ENCODE data around the gene LYPD6.
"Not testable (repeated sequence)": the region's sequence is repeated elsewhere in the genome, so short reads cannot be mapped to it uniquely, and the experiment has no call there.

LYPD6 gene

DNA sequence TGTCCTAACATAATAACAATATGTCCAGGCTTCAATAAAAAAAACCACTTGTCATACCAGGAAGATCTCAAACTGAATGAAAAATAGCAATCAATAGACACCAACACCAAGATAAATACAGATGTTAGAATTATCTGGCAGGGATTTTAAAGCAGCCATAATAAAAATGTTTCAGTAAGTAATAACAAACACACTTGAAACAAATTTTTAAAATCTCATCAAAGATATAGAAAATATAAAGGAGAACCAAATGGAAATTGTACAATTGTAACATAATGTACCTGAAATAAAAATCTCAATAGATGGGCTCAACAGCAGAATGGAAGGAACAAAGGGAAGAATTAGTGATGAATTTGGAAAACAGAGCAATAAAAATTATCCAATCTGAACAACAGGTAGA, 128.1 kb downstream of the LYPD6 start:
- DNase-seq, result no peak

DNA sequence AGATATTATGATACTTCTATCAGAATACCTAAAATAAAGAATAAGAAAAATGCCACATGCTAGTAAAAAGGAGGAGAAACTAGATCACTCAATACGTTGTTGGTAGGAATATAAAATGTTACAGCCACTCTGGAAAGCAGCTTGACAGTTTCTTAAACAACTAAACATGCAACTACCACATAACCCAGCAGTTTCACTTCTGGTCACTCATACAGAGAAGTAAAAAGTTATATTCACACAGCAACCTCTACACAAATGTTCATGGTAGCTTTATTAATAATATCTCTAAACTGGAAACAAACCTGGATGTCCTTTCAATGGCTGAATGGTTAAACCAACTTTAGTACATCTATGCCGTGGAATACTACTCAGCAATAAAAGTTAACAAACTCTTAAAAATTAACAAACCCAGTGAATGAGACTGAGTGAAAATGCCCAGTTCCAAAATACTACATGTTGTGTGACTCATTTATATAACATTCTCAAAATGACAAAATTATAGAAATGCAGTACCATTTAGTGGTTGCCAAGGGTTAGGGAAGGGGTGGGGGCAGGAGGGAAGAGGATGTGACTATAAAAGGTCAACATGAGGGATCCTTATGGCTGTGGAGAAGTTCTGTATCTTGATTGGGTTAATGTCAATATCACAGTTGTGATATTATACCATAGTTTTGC, 133.1 kb downstream of the LYPD6 start:
- no peak for DNase-seq

DNA sequence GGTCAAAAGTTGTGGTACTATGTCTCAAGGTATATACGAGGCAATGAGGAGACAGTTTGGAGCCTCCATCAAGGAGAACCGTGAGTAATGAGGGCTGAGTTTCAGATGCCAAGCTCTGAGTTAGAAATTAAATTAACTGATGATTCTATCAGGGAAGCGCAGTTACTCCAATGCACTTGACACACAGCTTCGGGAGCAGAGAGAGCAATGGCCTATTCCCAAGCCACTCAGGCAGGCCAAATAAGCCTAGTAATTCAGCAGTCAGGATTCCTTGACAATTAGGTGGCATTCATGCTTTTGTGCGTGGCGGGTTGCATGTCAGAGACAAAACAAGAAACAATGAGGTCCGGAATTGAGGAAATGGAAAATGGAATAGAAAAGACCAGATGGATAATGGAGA, 134.0 kb downstream of the LYPD6 start:
- DNase-seq, result no peak

DNA sequence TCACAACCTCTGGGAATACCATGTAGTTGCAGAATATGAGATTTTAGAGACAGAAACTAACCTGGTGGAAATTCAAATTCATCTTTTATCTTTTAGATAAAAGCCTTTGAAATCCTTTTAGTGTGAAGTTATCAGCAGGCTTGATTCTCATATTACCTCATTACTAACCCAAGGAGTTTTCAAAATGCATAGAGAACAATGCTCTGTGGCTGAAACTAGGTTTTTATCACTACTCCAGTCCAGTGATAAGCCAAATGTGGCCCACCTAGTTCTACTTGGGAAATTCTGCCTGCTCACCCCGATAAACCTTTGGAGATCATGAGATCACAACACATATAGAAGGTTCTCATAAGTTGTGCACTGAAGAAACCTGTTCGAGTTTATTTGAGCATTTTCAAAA, 135.5 kb downstream of the LYPD6 start:
- DNase-seq, result no peak

DNA sequence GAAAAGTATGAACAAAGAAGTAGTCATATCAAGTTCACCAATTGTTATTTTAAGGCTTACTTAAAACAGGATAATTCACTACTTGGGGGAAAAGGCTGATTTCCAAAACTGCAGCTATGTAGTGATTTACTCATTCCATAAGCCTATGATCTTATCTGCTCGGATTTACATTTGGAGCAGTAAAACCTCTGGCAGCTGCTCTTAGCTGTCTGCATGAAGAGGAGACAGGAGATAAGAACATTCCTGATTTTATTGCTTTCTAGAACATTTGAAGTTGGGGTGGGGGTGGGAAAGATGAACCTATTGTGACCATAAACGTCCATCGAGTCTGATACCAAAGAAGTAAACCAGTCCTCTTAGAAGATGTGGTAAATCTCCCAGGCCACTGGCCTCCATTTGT, 136.2 kb downstream of the LYPD6 start:
- no peak for DNase-seq

DNA sequence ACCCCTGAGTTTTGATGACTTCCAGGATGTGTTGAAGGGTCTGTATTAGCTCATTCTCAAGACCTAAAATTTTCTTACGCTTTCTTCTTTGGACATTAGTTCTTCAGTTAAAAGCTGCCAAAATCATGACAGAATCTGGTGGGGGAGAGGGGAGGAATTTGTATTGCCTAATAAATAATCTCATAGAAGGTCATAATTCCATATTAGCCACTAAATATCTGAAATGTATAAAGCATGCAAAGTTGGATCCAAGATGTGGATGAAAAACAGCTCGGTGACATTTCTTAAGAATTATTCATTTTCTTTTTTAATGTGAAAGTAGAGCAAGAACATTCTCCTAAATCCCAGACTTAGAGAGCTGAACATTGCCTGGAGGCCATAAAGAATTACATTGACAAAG, 137.0 kb downstream of the LYPD6 start:
- no peak for DNase-seq

DNA sequence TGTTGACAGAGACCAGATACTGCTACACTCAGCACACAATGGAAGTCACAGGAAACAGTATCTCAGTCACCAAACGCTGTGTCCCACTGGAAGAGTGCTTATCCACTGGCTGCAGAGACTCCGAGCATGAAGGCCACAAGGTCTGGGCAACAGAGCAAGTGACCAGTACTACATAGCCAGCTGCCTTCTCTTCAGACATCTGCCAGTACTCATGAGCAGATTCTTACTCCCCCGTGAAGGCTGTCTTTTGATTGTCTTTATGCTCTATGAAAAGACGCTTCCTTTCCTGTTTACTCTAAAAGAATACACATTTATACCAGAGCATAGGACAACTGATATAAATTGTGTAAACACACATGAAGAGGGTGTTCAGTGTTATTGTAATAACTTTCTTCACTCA, 138.2 kb downstream of the LYPD6 start:
- DNase-seq, result no peak

DNA sequence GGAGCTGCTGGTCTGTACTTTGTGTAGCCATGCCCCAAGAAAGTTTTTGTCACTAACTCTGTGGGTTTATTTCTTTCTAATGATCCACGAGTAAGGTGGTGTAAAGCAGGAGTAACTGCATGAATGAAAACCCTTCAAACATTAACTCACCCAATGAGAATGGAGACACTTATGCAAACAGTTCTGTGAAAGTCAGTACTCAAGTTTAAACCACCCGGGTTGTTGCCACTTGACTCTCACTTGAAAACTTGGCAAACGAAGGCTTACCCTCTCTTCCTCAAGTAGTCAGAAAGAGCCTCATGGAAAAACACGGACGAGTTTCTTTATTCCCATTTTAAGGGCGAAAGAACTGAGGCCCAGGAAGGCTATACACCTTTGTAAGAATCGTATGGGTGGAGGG, 139.7 kb downstream of the LYPD6 start:
- no peak for DNase-seq

DNA sequence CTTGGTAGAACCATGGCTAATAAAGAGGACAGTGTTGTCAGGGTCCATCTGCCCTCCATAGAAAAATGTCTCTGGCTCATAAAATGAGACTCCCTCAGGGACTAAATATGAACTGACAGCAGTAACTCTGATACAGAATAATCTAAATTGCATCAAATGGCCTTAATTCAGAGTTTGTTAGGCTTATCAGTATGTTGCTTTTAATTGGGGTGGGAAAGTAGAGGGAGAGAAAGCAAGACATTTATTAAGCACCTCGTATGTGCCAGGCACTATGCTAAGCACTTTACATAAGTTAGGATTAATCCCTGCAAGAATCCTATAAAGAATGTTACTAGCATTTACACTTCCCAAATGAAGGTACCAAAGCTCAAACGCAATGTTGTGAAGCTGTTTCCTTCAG, 142.0 kb downstream of the LYPD6 start:
- DNase-seq, result no peak

DNA sequence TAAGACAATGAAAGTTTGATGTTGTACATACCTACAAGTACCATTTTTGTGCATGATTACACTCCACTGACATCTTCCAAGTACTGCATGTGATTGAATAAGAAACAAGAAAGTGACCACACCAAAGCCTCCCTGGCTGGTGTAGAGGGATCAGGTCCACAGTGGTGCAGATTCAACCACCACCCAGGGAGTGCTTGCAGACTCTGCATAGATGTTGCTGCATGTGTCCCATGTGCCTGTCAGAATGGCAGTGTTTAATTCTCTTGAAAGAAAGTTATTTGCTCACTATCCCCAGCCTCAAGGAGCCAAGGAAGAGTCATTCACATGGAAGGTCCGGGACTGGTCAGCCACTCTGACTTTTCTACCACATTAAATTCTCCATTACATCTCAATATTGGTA, 142.7 kb downstream of the LYPD6 start:
- DNase-seq, result no peak

DNA sequence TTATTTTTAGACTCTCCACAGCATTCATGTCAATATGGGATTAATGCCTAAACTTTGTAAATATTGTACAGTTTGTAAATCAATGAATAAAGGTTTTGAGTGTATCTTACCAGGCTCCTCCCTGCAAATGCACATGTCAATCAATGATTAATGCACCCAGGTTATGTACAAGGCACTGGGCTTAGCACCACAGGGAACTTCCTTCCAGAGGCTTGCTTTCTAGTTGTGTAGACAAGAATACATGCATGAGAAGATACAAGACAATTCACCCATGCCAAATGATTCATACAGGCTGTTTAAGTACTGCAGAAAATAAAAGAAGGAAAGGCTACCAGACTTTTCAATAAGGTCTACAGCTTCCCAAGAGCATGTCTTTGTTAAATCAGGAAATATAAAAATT, 143.1 kb downstream of the LYPD6 start:
- no peak for DNase-seq

DNA sequence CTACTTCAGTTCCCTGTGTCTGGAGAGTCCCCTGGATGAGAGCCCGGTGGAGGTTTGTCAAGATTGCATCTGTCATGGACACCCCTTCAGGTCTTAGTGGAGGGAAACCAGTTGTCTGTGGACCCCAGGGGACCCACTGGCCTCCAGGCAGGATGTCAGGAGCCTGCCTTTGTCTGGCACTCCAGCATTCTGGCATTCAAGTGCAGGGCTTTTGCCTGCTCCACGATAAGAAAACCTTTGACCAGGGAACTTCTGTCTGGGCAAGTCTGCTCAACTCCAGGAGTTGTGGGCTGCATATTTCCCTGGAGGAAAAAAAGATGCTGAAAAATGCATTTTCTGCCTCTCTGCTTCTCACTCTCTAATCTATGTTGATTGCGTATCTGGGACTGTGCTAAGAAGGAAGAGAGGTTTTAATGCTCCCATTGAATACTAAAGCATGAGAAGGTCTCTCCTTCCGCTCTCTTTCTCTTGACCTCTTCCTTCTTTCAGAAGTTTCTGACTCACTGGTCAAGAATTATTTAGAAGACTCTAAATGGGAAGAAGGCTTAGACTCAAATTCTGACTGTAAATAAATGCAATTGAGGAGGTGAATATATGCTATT, 152.7 kb downstream of the LYPD6 start:
- DNase-seq, result no peak

DNA sequence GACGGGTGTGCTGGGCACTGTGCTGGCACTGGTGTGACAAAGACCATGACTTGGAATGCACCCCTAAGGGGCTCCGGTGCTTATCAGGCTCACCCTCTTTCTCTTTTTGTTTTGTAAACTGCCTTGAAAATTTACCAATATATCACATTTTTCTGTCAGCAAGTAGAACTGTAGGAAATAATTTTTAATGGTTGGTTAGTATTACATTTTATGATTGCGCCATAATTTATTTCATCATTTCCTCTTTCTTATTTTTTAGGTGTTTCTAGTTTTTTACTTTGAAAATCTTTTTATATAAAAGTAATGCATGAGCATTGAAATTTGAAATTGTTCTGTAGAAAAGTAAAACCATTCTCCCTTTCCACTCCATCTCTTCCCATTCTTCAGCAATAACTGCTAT, 156.3 kb downstream of the LYPD6 start:
- DNase-seq, result no peak

DNA sequence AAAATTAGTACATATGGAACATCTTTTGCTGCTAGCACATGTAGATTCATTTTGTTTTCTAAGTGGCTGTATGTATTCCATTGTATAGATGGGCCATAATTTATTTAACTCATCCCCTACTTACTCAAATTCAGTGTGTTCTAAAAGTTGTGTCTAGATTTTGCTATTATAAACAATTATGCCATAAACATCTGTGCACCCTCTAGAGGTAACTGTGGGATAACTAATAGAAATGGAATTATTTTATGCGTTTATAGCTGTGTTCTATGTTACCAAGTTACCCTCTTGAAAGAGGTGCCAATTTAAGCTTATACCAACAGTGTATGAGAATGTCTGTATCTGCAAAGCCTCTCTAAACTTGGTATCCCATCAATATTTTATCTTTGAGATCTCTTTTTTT, 156.8 kb downstream of the LYPD6 start:
- DNase-seq, result no peak

DNA sequence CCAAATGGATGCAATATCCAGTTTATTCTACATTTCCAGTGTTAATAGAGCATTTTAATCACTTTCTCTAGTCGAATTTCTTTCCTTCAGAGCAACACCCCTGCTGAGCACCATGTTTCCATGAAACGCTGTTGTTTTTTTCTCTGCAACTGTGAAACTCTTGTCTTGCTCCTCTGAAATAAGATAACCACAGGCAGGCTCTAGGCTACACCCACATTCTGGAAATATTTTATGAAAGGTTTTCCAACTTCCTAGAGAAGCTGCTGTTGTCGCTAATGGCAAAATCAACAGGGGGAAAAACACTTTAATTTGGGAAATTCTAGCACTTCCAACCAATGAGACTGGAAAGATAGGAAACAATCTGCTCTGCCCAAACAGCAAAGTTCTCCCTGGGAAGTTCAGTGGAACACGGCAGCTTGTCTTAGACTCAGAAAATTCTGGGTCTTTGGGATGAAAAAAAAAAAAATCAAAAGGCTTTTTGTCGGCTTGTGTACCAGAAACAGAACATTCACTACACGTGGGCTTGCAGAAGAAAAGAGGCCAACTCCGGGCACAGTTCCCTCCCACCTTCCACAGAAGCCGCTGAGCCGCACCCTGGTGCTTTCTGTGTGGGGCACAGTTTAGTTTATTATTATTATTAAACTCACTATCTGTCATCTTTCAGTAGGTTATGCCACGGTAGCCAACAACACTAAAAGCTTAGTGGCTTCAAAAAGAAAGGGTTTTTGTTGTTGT, 158.5 kb downstream of the LYPD6 start:
- DNase-seq, result no peak

DNA sequence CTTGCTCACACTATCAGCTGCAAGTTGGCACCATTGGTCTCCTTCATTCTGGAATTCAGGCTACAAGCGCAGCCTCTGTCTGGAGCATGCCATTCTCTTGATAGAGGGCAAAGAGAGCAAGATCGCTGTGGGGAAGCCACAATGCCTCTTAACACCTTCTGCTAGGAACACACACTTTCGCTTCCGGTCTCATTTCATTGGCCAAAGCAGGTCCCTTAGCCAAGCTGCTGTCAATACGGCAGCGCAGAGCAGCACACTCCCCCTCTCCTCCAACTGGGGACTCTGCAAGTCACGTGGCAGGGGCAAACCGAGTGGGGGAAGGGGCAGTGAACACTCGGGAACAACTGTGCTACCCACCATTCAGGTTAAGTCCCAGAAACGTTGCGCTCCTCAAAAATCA, 159.1 kb downstream of the LYPD6 start:
- no peak for DNase-seq

DNA sequence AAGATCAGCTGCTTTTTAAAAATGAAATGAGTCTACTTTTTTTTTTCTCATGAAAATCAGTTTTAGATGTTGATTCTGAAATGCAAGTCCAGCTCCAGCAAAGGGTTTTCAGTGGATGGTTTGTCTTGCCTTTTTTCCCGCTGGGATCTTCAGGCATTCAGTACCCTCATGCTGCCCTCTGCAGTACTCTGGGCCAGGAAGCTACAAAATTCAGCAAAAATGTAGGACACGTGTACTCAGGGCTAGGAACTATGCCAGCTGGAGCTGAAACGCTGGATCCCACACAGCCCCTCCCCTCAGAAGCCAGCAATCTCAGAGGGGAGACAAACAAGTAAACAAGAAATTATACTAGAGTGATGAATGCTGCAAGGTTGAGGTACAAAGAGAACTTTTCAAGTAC, 159.9 kb downstream of the LYPD6 start:
- no peak for DNase-seq

DNA sequence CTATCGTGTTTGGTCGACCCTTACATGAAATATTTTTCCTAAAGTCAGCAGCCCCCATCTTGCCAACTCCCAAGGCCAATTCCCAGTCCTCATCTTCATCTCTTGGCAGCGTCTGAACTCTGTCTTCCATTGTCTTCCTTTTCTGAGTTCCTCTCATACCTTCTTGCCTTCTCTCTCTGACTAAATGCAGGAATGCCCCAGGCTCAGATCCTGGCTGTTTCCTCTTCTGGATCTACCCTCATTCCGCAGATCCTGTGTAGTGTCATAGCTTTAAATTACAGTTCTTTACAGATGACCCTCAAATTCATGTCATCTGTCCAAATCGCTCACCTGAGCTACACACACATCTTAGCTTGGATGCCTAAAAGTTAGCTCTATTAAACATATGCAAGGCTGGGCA, 162.5 kb downstream of the LYPD6 start:
- DNase-seq, result no peak

DNA sequence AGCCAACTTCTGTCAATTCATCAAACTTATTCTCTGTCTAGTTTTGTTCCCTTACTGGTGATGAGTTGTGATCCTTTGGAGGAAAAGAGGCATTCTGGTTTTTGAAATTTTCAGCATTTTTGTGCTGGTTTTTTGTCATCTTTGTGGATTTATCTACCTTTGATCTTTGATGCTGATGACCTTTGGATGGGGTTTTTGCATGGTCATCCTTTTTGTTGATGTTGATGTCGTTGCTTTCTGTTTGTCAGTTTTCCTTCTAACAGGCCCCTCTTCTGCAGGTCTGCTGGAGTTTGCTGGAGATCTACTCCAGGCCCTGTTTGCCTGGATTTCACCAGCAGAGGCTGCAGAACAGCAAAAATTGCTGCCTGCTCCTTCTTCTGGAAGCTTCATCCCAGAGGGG, 168.8 kb downstream of the LYPD6 start:
- DNase-seq, result not testable (repeated sequence)

DNA sequence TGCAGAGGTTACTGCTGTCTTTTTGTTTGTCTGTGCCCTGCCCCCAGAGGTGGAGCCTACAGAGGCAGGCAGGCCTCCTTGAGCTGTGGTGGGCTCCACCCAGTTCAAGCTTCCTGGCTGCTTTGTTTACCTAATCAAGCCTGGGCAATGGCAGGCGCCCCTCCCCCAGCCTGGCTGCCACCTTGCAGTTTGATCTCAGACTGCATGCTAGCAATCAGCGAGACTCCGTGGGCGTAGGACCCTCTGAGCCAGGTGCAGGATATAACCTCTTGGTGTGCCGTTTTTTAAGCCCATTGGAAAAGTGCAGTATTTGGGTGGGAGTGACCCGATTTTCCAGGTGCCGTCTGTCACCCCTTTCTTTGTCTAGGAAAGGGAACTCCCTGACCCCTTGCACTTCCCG, 176.4 kb downstream of the LYPD6 start:
- DNase-seq, result not testable (repeated sequence)

DNA sequence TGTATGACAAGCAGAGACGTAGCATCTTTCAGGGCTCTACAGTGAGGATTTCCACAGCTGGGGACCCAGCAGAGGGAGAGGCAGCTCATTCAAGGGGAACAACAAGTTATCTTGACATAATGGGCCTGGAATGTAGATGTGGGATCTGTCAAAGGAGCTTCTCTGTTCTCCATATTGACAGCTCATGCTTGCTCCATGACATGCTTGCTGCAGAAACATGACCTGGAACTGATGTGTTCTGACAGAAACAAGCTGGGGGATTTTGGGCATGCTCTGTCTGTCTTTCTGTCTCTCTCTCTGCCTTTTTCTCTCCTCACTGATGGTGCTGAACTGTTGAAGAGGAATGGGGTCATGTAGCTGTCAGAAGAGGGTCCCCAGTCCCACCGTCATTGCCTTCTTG, 177.6 kb downstream of the LYPD6 start:
- no peak for DNase-seq

DNA sequence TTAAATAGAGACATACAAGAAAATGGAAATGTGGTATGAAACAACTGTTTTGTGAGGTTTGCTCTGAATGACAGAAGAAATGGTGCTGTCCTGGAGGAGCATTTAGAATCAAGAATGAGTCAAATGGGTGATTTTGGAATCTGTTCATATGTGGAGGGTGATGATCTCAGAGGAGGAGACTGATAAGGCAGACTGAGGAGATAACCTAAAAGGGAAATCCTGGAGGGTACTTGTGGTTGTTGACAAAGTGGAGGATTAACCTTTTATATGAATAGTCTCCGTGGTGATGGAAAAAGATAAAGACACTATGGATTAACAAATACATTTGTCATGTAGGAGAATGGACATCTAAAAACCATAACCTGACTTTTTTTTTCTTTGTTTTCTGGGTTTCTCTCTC, 183.1 kb downstream of the LYPD6 start:
- no peak for DNase-seq

All from stimulated activated CD4-positive, alpha-beta T cell treated with anti-CD3 and anti-CD28 coated beads, Interleukin-15, amount 100 ng/mL, for 24 hours (primary cell).